DND-41 (cell line): Measurements from ENCODE around the gene SERTAD4.

Source experiments
- EZH2 ChIP-seq: IDR thresholded peaks from 3 replicates; pipeline ENCODE4 v1.6.1; 2012; ENCODE audit warnings: borderline replicate concordance, low read depth, mild to moderate bottlenecking, moderate library complexity, low read length, inconsistent platforms; ENCODE audit not compliant: severe bottlenecking
- TF ChIP-seq, protein P1 (sequence below): IDR thresholded peaks from 2 replicates; pipeline ENCODE4 v1.5.1; 2012; ENCODE audit warnings: borderline replicate concordance, low read length, moderate library complexity, mild to moderate bottlenecking; ENCODE audit not compliant: poor library complexity, severe bottlenecking; ENCODE audit errors: extremely low read depth

DNA sequence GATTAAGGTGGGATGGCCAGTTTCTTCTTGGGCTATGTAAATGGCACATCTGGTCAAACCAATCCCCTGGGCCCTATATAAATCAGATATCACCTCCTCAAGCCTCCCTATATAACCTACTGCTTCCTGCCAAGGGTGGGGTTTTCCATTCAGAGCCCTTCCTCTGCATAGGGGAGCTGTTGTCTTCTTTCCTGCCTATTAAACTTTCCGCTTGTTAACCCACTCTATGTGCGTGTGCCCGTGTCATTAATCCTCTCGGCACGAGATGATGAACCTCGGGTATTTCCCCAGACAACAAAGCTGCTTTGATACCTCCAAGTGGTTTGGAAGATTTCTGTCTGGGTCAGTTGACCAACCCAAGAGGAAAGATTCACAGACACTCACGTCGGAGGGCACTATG, 19.3 kb upstream of the SERTAD4 start:
- TF ChIP-seq EZH2 = no peak
- TF ChIP-seq, protein P1, sequence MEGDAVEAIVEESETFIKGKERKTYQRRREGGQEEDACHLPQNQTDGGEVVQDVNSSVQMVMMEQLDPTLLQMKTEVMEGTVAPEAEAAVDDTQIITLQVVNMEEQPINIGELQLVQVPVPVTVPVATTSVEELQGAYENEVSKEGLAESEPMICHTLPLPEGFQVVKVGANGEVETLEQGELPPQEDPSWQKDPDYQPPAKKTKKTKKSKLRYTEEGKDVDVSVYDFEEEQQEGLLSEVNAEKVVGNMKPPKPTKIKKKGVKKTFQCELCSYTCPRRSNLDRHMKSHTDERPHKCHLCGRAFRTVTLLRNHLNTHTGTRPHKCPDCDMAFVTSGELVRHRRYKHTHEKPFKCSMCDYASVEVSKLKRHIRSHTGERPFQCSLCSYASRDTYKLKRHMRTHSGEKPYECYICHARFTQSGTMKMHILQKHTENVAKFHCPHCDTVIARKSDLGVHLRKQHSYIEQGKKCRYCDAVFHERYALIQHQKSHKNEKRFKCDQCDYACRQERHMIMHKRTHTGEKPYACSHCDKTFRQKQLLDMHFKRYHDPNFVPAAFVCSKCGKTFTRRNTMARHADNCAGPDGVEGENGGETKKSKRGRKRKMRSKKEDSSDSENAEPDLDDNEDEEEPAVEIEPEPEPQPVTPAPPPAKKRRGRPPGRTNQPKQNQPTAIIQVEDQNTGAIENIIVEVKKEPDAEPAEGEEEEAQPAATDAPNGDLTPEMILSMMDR = no peak
